T-helper 22 cell (primary cell): ENCODE results near the gene SPTLC3.

ENCODE experiments used
- DNase-seq: peaks from one replicate; pipeline ENCODE4 v3.0.0-alpha.2; 2020; ENCODE audit warnings: low read depth

SPTLC3 gene

DNA sequence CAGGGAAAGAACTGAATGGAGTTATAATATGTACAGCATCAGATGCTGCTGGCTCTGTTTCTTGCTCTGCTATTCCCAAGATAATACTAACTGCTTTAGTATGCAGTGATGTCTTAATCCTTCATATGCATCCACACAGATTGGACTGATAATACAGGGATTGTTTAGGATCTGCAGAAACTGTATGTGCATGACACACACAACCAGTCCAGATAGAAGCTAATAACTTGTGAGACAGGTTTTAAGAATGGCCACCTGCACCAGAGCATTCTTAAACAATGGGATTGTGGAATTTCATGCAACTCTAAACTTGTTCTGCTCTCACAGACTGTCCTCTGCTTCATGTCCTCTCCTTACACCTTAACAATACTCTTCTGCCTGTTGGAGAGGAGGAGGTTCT is 90.9 kb downstream of the SPTLC3 start:
- DNase-seq: no peak

DNA sequence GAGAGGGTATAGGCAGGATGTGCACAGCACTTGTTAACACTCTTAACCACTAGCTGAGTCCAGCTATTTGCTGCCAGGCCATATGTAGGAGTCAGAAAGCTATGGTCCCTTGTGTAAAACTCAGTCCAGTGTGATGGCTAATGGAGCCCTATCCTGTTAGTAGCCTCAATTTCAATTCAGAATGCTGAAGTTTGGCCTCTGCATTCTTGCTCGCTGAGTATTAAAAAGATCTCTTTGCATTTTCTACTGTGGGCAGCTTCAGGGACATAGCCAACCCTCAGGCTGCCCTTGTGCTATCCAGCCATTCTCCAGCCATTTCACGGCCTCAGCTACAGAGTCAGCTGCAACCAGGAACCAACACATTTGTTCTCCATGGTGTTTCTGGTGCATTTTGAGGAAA is 92.5 kb downstream of the SPTLC3 start:
- no peak for DNase-seq

DNA sequence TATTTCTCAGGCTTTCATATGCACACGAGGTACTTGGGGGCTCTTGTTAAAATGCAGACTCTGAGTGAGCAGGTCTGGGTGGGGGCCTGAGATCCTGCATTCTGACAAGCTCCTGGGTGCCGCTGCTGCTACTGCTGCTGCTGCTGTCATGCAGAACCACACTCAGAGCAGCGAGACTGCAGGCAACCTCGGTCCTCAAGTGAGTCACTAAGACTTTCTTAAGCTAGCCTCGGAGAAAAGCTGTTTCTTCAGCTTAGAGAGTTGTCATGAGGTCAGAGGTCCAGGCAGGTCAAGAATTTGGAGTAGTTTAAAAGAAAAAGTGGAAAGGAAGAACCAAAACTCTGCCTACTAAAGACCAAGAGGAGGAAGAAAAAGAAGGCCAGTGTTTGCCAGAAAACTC is 92.9 kb downstream of the SPTLC3 start:
- DNase-seq: no peak

DNA sequence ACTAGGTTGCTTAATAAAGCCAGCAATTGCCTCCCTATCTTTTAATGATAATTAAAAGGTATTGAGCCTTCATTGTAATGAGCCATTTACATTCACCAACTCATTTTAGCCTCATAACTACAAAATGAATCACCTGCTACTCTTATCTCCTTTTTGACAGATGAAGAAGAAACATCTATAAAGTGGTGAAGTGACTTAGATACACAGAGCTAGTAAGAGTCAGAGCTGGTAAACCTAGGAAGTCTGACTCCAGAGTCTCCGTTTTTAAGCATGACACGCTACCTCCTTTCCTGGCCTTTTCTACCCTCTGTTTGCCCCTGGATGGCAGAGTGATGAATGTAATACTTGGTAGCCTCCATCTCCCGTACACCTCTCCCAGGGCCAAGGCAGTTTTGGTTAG is 93.5 kb downstream of the SPTLC3 start:
- DNase-seq: no peak

DNA sequence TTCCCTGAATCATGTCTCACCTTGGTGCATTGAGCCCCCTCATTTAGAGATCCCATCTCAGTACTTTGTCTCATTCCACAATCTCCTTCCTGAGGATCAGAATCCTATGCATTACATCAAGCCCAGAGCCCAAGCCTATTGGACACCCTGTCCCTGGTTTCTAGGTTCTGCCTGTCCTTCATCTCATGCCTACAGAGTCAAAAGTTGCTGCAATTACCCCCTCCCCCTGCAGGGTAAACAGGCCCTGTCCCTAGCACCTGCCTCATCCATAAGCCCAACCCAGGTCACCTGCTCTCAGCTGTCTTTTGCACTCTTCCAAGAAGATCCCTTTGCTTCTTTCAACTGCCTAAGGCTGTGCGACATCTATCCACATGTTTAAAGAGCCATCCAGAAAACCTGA is 93.9 kb downstream of the SPTLC3 start:
- no peak for DNase-seq

DNA sequence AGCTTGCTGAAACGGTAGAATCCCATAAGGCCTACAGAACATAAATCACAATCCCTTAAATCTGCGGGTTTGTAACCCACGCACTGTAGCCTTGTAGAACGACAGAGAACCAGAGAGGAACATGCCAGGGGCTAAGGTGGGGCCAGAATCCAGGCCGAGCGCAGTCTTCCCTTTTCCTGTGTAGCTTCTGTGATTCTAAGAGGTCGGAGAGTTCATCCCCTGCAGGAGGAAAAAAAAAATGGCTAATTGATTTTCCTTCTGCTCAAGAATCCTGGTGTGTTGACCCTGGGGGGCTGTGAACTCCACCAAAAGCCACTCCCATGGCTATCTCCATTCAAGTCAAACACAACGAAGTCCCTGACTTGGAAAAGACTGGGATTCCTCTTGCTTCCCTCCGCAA is 96.3 kb downstream of the SPTLC3 start:
- no peak for DNase-seq

DNA sequence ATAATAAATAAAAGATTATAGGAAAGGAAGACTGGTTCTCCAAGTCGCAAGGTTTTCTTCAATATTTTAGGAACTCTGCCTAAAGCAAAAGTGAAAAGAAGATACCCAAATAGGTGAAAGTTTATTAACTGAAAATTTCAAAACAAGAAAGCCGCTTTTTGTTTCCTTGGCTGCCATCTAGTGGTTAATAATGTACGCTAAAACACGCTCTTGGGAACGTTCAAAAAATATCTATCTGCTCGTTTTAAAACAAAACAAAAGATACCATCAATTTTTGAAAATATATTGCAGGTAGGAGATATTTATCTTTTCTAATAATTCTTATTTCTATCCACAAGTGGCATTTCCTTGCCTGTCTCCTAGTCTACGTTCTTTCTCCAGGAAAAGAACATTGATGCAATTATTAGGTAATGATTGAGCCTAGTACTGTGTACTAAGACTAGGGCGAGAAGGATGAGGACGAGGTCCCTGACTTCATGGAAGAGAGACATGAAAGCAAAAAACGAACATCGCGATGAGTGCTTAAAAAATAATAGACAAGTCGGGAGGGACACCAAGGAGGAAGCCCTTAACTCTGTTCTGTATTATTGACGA is 97.2 kb downstream of the SPTLC3 start:
- DNase-seq: no peak

DNA sequence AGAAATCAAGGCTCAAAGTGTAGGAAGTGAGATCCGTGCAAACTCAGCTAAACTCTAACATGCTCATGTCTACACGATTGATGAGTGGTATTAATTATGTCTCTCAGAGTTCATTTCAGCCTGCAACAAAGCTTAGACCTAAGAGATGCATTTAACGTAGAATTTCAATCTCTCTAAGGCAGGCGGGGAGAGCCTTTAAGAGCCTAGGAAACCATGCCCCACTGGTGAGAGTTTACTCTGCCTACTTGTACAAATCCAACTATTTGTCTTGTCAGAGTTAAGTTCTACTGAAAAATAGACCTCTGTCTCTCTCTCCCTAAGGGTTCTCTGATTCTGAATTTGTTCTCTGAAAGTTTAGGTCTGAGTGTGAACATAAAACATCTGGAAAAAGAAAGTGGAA is 100.9 kb downstream of the SPTLC3 start:
- no peak for DNase-seq

DNA sequence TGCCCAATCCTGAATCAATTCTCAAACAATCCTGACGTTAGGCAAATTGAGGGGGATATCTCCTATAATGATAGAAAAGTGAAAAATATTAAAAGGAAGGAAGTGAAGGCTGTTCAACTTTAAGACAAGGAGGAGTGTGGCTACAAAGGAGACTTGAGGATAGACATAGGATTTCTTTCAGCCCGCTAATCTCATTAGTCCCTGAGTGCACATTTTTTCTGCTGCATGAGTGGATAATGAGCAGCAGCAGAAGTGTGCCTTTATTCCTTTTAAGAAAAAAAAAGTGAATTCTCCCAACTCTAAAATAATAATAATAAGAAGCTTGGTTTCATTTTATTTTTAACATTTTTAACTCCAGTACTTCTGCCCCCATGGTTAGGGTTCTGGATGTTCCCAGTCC is 102.0 kb downstream of the SPTLC3 start:
- no peak for DNase-seq

DNA sequence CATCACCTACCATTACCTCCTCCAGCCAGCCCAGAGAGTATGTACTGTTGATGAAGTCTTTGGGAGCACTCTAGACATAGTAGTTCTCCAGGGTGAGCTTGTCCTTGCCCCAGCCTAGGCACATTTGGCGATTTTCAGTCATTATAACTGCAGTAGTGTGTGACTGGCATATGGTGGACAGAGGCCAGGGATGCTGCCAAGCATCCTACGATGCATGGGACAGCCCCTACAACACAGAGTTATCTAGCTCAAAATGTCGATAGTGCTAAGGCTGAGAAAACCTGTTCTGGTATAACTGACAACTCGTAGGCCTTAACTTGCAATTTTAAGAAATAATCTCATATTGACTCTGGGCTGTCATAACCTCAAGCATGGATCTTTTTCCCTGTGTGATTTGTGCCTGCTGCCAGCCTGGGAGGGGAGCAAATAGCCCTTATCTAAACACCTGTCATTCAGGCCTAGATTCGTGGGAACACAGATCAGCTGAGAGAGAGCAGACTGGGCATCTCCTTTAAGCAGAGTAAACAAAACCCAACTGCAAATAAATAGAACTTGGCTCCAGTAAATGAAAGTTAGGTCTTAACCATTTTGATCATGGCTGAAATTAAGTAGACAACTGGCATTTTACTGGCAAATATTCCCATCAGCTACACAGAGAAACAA is 102.6 kb downstream of the SPTLC3 start:
- no peak for DNase-seq

DNA sequence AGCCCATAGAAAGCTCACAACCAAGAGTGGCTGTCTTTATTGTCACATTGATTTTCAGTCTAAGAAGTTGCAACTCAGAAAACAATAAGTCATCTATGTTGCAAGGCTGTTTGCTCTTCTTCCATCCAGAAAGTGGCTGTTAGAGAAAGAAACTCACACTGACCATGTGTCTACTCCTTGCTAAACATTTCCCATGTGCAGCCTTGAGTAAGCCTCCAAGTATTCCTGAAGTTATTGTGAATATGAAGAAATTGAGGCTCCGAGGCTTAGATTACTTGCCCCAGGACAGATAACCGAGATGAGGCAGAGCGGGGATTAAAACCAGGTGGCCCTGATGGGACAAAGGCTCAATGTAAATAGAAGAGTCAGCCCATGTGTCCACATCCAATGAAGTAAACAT is 105.0 kb downstream of the SPTLC3 start:
- DNase-seq: no peak

DNA sequence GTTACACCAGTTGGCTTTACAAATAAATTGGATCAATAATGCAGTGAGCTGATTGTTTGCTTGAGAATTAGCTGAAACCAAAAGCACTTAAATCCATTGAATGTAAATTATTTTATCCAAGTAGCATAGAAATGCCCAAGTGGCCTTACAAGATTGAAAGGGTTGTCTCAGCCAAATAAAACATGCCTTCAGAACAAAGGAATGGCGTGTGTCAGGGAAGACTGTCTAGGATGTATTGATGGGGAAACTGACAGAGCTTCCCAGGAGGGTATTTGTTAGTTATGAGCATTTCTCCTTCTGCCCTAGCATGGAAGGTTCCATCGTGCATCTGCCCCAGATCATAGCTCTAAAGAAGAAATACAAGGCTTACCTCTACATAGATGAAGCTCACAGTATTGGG is 108.4 kb downstream of the SPTLC3 start:
- no peak for DNase-seq

DNA sequence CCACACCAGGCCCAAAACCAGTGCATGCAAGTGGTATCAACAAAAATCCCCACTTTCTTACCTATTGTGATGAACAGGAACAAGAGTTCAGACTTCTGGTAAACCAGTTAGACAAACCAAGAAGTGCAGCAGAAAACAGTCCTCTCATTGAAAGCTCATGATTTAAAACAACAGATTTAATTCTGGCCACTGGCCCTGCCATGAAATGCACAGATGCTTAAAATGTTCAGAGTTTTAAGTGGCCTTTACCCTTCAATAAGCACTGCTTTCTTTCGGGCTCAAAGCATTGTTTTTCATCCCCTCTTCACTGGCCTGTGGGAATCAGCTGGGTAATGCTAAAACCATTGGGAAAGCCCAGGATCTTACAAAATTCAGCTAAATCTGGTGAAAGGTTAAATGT is 109.9 kb downstream of the SPTLC3 start:
- DNase-seq: no peak

DNA sequence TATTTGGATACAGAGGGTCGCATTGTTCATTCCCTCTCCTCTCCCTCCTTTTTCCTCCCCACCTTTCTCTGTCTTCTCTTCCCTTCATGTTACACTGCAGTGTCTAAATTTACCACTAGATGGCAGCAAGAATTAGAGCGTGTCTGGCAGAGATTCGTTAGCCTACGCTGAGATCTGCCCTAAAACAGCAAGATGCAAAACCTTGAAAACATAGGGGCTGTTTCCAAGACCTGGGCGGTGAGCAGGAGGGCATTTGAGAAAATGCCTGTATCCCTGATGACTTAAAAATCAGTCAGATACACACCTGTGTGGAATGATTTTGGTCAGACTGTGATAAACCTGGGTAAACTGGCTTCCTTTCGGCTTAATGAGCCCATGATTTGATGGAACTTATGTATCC is 110.8 kb downstream of the SPTLC3 start:
- no peak for DNase-seq

DNA sequence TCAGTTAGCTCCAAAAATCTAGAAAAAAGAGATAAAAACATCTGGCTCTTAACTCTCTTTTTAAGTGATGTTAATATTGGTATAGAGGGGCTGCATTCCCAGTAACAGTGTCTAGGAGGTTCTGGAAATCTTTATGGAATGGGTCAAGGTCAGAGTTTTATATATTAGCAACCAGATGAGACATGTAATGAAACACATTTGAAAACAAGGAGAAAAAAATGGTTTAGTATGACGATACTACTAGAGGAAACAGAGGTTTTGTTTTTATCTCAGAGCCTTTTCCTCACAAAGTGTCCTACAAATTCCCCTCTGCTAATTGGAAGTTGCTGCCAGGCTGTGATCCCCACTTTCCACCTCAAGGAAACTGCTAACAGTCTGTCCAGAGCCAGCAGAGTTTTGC is 111.7 kb downstream of the SPTLC3 start:
- DNase-seq: no peak

DNA sequence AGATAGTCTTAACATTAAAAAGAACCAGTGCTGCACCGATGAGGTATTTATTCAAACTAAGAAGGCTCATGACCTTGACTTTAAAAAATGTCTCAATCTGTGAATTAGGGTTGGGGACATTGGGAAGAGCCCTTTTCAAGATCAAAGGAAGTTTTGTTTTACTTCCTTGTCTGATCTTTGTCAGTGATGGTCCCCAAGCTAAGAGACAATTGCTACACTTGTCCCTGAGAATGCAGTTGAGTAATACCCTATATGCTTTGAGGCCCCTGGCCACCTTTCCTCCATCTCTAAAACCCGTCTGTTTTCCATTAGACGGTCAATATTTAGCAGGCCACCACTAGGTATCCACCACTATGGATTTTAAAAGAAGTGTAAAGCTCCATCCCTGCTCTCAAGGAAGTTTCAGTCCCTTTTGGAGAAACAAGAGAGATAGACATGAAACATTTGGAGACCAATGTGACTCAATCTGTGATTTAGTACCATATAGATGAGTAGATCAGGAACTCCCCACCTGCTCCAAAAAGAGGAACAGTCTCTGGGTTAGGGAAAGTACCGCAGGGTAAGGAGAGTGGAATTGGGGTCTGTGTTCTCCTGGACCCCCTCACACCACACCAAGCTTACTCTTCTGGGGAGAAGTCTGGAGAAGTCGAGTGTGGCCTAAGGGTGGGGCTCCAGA is 113.2 kb downstream of the SPTLC3 start:
- DNase-seq: no peak

DNA sequence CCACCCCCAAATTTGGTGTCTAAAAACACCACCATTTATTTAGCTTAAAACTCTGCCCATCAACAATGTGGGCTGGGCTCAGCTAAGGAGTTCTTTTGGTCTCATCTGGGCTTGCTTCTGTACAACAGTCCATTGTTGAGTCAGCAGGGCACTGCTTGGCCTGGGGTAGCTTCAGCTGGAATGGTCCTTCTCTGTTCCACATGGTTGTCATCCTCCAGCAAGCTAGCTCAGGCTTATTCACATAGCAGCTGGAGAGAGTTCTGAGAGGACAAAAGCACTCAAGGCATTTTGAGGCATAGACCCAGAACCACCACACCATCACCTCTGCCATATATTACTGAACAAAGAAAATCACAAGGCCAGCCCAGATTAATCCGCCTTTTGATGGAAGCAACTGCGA is 116.7 kb downstream of the SPTLC3 start:
- no peak for DNase-seq

DNA sequence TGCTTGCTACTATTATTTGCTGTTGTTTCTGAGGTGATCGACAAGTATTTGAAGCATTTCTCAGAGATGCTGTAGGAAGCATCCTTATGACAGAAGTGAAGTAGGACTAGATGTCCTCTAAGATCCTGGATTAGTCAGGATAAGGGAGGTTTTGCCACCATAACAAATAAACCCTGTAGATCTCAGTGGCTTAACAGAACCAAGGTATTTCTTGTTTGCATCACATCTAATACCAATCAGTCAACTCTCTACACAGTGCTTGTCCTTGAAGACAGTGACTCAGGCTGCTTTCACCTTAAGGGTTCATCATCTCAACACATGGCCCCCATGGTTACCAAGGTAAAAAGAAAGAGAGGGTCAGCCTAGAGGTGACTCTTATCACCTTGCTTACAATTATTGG is 119.4 kb downstream of the SPTLC3 start:
- DNase-seq: no peak

DNA sequence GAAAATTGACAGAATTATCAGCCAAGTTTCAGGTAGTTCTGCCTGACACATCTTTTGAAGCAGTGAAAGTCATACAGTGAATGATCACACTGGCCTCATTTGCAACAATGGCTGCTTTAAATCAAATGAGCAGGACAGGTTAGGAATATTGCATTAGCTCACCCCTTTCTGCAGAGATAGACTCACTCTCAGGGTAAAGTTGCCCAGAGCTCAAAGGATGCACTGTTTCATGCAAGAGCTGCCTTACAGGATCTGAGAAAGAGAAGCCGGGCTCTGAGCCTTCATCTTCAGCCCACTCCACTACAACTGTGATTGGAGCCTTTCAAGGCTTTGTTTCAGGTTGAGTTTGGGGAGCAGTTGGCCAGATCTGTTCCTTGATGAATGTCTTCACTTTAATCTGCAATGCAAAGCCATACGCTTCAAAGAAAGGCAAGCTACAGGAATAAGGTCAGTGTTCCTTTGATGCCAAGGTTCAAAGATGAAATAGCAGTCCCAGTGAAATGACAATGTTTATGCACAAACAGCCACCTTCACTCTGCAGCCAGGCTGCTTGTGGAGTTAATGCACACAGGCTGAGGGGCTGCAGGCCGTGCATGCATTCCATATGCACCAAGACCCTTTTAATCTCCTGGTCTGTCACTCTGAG is 121.4 kb downstream of the SPTLC3 start:
- no peak for DNase-seq

DNA sequence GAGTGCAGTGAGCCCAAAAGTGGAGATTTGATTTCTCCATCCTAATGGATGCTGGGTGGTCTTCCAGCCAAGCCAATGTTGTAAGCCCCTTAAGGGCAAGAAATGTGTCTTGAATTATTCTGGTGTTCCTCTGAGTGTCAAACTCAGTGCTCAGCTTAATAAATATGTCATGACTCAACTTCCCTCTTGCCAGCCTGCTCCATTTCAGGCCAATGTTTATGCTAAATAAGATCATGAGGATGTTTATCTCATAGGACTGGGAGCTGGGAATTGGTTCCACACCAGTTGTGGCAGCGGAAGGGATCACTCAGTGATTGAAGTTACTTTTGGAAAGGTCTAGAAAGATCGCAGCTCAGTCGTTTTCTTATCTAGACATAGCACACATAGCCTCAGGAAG is 121.9 kb downstream of the SPTLC3 start:
- DNase-seq: no peak

DNA sequence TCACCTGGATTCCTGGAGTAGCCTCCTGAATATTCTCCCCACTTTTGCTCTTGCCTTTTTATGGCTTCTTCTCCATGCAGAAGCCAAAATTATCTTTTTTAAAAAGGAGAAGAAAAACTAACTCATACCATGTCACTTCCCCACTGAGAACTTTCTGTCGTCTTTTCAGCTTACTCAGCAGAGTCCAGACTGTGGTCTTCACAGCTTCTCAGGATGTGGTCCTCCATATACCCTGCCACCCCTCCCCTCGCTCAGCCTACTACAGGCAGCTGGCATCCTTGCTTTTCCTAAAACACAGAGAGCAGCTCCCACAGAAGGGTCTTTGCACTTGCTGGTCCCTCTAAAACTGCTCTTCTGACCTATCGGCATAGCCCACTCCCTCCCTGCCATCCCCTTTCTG is 122.9 kb downstream of the SPTLC3 start:
- no peak for DNase-seq

DNA sequence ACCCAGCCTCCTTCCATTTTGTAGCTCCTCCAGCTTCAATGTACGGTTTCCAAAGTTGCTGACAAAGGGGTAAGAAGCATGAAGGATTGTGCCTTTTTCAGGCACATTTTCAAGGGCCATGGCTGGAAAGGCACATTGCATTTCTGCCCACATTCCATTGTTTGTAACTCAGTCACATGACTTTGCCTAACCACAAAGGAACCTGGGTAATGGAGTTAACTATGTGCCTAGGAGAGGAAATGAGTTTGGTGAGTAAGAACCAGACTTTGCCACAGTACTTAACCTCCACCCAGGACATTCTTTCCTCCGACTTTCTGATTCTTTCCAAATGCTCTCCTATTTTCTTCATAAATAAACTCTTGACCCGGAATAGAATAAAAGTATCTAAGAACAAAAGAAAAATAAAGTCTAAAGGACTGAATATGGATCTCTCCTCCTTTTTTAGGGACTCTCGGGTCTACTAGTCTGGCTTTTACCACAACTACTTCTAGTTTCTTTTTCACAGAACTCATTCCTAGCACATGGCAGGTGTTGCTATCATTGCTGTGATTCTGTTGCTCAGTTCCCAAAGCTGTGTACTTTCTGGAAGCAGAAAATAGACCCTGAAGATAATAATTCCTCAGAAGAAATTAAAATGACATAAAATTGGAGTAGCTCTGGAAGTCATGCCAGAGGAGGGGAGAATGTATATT is 130.8 kb downstream of the SPTLC3 start:
- DNase-seq: no peak

DNA sequence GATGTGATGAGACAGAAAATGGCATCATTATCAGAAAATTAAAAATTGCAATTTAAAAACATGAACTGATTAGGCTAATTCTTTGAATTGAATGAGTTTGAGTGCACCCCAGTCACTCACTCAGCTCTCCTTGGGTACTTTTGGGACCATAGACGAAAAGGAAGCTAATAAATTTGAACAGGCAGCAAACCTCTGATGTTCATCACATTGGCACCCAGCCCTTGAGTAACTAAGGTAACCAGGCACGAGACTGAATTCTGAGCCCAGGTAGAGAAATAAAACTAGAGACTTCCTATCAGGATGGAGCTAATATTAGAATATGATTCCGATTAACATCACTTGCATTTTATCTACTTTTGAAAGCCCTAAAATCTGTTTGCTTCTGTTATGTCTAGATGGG is 131.4 kb downstream of the SPTLC3 start:
- no peak for DNase-seq
